Stimulated activated CD4-positive, alpha-beta T cell treated with anti-CD3 and anti-CD28 coated beads, Interleukin-15, amount 100 ng/mL, for 24 hours (primary cell): ENCODE data around the gene ICAM5.
"Not testable (repeated sequence)": the region's sequence is repeated elsewhere in the genome, so short reads cannot be mapped to it uniquely, and the experiment has no call there.

ENCODE experiments used
- DNase-seq: peaks from one replicate; pipeline ENCODE4 v3.0.0-alpha.2; 2020

ICAM5 gene

DNA sequence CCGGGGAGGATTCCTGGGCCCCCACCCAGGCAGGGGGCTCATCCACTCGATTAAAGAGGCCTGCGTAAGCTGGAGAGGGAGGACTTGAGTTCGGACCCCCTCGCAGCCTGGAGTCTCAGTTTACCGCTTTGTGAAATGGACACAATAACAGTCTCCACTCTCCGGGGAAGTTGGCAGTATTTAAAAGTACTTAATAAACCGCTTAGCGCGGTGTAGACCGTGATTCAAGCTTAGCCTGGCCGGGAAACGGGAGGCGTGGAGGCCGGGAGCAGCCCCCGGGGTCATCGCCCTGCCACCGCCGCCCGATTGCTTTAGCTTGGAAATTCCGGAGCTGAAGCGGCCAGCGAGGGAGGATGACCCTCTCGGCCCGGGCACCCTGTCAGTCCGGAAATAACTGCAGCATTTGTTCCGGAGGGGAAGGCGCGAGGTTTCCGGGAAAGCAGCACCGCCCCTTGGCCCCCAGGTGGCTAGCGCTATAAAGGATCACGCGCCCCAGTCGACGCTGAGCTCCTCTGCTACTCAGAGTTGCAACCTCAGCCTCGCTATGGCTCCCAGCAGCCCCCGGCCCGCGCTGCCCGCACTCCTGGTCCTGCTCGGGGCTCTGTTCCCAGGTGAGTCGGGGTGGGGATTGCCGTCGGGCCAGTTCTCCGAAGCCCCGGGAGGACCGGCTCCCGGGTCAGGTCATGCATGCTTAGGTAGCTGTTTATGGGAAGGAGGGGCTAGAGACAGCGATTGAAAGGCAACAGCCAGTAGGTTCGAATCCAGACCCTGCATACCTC is 18.9 kb upstream of the ICAM5 start, which contains the start of gene ICAM1:
Gene ICAM1, plus strand, starts transcription at position 505 of the 779 bp plus-strand sequence. Its CDS starts 40 bp downstream, at position 545.
- DNase-seq: peak; percentile 85

DNA sequence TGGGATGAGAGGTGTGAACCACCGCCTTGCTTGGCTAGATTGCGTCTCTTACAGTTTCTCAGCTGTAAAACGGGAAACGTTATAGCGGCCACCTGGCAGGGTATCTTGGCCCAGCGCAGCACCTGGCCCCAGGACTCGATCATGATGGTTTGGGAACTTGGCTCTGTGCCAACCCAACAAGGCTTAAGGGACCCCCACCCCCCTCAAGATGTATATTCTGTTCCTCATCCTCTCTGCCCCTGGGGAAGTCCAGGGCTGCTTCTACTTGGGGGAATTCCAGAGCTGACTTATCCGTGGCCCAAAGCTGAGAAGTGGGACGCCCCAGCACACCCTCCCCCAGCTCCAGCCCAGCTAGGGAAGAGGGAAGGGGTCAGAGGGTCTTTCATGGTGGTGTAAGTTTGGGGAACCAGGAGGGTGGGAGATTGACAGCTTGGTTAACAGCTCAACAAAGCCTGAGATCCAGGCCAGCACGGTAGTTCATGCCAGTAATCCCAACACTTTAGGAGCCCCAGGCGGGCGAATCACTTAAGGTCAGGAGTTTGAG is 18.1 kb upstream of the ICAM5 start:
- peak; percentile 44 for DNase-seq

GRCh38 chr19:10274589-10274988 is 15.2 kb upstream of the ICAM5 start:
- DNase-seq: no peak

DNA sequence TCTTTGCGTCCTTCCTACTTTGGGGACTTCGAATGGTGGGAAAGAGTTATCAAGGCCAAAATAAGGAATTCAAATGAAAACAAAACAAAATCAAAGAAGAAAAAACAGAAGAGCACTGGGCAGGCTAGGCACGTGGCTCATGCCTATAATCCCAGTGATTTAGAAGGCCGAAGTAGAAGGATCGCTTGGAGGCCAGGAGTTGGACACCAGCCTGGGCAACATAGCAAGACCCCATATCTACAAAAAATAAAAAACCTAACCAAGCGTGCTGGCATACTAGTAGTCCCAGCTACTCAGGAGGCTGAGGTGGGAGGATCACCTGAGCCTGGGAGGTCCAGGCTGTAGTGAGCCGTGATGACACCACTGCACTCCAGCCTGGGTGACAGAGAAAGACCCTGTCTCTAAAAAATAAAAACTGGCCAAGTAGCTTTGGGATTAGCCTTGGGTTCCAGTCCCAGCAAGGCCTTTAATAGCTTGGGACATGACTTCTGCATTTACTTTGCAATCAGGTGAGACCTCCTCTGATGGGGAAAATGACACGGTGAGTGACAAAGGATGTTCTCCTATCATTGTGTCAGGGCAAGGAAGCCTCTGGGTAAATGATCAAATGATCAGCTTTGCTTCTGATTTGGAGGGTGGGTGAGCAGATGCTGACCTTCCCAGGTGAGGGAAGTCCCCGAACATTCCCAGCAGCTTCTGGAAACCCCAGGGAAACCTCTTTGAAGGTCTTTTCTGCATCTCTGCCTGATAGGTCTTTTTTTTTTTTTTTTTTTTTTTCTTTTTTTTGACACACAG is 11.8 kb upstream of the ICAM5 start:
- DNase-seq: no peak

- no peak for DNase-seq
Observed at GRCh38 chr19:10278935-10279334, 10.8 kb upstream of the ICAM5 start.

DNA sequence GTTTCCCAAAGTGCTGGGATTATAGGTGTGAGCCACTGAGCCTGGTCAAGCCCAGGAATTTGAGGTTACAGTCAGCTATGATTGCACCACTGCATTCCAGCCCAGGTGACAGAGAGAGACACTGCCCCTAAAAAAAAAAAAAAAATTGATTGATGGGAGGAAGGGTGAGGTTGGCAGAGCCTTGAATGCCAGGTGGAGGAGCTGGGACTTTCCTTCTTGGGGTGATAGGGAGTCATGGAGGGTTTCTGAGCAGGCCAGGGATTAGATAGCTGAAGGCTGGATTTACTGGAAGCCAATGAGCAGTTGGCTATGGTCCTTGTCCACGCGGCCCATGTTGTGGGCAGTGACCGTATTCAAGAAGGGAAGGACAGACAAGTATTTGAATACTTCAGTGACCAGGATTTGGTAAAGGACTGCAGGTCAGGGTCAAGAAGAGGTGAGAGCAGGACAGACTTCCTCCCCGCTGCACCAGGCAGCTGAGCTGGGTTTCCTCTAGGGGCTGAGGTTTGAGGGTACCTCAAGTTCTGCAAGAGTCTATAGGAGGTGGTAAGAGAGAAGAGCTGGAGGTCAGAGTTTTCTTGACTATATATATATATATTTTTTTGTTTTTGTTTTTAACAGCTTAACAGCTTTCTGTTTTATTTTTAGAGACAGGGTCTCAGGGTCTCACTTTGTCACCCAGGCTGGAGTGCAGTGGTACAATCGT is 9.9 kb upstream of the ICAM5 start:
- no peak for DNase-seq

DNA sequence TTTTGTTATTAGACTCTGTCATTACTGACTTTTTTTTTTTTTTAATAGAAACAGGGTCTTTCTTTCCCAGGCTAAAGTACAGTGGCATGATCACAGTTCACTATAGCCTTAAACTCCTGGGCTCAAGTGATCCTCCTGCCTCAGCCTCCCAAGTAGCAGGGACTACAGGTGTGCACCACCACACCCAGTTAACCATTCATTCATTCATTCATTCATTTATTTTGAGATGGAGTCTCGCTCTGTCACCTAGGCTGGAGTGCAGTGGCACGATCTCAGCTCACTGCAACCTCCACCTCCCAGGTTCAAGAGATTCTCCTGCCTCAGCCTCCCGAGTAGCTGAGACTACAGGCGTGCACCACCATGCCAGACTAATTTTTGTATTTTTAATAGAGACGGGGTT is 7.7 kb upstream of the ICAM5 start:
- DNase-seq: not testable (repeated sequence)

DNA sequence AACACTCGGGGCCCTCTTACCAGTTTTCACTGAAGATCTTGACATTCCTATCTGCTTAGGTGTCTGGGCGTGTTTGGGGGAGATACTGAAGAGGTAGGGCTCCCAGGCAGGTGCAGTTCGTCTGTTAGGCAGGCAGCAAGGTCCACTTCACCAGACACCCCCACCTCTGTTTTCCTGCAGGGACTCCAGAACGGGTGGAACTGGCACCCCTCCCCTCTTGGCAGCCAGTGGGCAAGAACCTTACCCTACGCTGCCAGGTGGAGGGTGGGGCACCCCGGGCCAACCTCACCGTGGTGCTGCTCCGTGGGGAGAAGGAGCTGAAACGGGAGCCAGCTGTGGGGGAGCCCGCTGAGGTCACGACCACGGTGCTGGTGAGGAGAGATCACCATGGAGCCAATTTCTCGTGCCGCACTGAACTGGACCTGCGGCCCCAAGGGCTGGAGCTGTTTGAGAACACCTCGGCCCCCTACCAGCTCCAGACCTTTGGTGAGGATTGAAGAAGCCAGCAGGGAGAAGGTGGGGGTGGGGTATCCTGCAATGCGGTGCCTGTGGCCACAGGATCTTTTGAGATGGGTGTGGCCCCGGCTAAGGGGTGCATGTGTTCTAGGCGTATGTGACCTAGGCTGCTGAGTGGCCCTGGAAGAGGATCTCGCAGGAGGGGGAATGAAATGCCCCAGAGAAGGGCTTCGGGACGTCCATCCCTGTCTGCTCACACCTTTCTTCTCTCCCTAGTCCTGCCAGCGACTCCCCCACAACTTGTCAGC is 6.3 kb upstream of the ICAM5 start:
- DNase-seq: no peak

DNA sequence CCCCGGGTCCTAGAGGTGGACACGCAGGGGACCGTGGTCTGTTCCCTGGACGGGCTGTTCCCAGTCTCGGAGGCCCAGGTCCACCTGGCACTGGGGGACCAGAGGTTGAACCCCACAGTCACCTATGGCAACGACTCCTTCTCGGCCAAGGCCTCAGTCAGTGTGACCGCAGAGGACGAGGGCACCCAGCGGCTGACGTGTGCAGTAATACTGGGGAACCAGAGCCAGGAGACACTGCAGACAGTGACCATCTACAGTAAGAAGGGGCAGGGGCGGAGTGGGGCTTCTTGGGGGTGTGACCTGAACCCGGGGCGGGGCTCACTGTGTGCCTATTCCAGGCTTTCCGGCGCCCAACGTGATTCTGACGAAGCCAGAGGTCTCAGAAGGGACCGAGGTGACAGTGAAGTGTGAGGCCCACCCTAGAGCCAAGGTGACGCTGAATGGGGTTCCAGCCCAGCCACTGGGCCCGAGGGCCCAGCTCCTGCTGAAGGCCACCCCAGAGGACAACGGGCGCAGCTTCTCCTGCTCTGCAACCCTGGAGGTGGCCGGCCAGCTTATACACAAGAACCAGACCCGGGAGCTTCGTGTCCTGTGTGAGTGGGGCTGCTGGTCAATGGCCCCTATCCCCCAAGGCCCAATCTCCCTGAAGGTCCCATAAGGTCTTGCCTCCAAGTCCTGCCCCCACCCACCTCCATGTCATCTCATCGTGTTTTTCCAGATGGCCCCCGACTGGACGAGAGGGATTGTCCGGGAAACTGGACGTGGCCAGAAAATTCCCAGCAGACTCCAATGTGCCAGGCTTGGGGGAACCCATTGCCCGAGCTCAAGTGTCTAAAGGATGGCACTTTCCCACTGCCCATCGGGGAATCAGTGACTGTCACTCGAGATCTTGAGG is 5.4 kb upstream of the ICAM5 start:
- DNase-seq: no peak

GRCh38 chr19:10284960-10285278 is 4.8 kb upstream of the ICAM5 start:
- no peak for DNase-seq

DNA sequence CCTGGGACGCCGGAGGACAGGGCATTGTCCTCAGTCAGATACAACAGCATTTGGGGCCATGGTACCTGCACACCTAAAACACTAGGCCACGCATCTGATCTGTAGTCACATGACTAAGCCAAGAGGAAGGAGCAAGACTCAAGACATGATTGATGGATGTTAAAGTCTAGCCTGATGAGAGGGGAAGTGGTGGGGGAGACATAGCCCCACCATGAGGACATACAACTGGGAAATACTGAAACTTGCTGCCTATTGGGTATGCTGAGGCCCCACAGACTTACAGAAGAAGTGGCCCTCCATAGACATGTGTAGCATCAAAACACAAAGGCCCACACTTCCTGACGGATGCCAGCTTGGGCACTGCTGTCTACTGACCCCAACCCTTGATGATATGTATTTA is 4.4 kb upstream of the ICAM5 start:
- no peak for DNase-seq

- DNase-seq: peak; percentile 63
Observed at GRCh38 chr19:10286803-10287737, 2.7 kb upstream of the ICAM5 start, which contains the start of gene ICAM4. Gene ICAM4 (plus strand): TSS chr19:10286955. CDS start chr19:10287013, 58 bp downstream.

- DNase-seq: peak; percentile 73
Observed at GRCh38 chr19:10288662-10289166, 1.0 kb upstream of the ICAM5 start.

DNA sequence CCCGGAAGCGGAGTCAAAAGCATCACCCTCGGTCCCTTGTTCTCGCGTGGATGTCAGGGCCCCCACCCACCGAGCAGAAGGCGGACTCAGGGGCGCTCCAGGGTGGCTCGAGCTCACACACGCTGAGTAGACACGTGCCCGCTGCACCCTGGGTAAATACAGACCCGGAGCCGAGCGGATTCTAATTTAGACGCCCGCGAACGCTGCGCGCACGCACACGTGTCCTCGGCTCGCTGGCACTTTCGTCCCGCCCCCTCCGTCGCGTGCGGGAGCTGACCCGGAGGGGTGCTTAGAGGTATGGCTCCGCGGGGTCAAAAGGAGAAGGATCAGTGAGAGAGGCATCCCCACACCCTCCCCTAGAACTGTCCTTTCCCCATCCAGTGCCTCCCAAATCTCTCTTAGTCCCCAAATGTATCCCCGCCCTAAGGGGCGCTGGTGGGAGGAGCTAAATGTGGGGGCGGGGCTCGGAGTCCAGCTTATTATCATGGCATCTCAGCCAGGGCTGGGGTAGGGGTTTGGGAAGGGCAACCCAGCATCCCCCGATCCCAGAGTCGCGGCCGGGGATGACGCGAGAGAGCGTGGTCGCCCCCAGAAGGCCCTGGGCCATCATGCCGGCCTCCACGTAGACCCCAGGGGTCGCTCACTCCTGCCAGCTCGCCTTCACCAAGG is 451 bp upstream of the ICAM5 start:
- DNase-seq: peak; percentile 80

DNA sequence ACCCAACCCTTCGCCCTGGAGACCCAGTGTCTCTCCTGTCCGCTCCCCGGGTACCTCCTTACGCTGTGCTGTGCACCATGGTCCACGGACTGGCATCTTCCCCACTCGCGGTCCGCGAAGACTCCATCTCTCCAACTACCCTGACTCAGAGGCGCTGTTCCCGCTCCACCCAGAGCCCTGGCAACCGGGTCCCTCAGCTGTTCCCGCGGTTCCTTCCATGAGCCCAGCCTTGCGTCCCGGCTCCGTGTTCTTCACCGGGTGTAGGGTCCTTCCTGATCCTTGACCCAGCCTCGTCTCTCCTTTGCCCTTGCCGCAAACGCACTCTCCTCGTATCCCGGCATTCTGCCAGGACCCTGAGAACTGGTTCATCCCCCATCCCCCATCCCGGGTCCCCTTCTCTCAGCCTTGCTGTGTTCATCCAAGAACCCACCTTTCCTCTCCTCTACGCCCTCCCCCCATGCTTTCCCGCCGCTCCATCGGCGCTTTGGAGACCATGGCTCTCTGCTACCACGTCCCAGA is 664 bp downstream of the ICAM5 start:
- peak; percentile 29 for DNase-seq

DNA sequence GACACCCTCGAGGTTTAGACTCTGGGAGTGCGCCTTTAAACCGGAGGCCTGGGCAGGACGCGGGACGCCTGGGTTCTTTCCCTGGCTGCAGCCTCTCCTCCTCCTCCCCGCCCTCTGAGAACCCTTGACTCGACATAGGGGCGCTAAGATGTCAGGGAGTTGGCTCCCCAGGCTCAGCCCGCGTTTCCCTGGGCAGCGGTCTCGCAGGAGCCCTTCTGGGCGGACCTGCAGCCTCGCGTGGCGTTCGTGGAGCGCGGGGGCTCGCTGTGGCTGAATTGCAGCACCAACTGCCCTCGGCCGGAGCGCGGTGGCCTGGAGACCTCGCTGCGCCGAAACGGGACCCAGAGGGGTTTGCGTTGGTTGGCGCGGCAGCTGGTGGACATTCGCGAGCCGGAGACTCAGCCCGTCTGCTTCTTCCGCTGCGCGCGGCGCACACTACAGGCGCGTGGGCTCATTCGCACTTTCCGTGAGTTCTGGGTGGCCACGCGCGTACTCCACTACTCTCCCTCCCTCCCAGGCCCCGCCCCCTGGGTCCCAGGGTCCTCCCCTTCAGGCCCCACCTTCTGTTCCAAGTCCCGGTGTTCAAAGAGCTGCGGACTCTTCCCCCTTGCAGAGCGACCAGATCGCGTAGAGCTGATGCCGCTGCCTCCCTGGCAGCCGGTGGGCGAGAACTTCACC is 1.3 kb downstream of the ICAM5 start:
- DNase-seq: peak; percentile 73

GRCh38 chr19:10291554-10292205 is 1.9 kb downstream of the ICAM5 start:
- DNase-seq: no peak

DNA sequence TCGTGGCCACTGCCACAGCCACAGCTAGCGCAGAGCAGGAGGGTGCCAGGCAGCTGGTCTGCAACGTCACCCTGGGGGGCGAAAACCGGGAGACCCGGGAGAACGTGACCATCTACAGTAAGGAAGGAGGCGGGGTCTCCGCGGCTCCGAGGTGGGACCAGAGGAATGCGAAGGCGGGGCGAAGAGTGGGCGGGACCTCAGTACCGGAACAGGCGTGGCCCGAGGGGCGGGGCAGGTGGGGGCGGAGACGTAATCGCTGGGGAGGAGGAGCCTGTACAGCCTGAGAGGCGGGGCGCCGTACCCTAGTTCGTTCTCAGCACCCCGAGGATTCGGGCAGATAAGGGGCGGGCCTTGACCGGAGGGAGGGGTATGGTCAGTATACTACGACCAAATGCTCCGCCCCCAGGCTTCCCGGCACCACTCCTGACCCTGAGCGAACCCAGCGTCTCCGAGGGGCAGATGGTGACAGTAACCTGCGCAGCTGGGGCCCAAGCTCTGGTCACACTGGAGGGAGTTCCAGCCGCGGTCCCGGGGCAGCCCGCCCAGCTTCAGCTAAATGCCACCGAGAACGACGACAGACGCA is 2.5 kb downstream of the ICAM5 start:
- peak; percentile 84 for DNase-seq
